ENCODE measurements around the gene SHROOM3. TPM values are rescaled to one million over a fixed set of nuclear protein-coding genes. Genes with fewer than 3 reads are reported as not detected.

SHROOM3 gene
- total and polyA plus RNA-seq, 2 of the 13 experiments (the other 11 are each of a cell fraction or from before 2014, with no cell fraction given) = 0.01 TPM; not detected in 1

- Histone ChIP-seq H3K27me3 (ENCODE audit: control insufficient read depth in 1 of 2, insufficient read depth in 2 of 2, low read length in 2 of 2) (no peaks in the 10 kb centered on the region), H3K36me3 (replicated peaks in 1 of 2; ENCODE audit: control insufficient read depth in 1 of 2, insufficient read depth in 2 of 2, low read length in 2 of 2) (no peaks in the 10 kb centered on the region), H3K9ac (ENCODE audit: insufficient read depth, low read depth, low read length) (no peak overlapping the region), H3K79me2 (ENCODE audit: insufficient read depth, low read length) (no peaks in the 10 kb centered on the region), H3K9me3 (ENCODE audit: low read length) (no peaks in the 10 kb centered on the region), H3K4me2 (ENCODE audit: low read depth, low read length) (no peak overlapping the region), H2AFZ (ENCODE audit: low read length) (no peak overlapping the region), H3K4me1 (ENCODE audit: insufficient read depth, low read length) (peaks cover 13% of the 10 kb centered on the region), H4K20me1 (ENCODE audit: insufficient read depth, low read length) (no peaks in the 10 kb centered on the region), H3K27ac (ENCODE audit: extremely low read length, insufficient read depth, low read length) (no peak overlapping the region), H3K4me3 (replicated peaks in 1 of 3; ENCODE audit: insufficient read depth in 1 of 3, low read depth in 2 of 3, low read length in 3 of 3) (no peak overlapping the region)
- WGBS (ENCODE audit: low lambda C conversion rate) = 3% methylated on average over 1 of the region's 1 CpG
- in situ Hi-C loops (cut with HindIII; ENCODE audit: extremely low pct_ligation_motif_present, low pct_unique_long_range_greater_than_20kb) (no loop called here), intact Hi-C loops (cut with micrococcal nuclease; ENCODE audit: unreplicated experiment) (no loop called here)
- ATAC-seq (no peak), FAIRE-seq (no peak), DNase-seq (ENCODE audit: low spot score) (no peak)
- BruUV-seq (replicated peaks) = no TSS peak
- ChIA-PET CTCF (ENCODE audit: low intra/inter-chr PET ratio, low total read pairs) (interaction anchor here (1.3 kb wide), 1 partner anchor 72 kb away, joined by 4 read pairs; no protein-coding TSS in a partner anchor), POLR2A (no interaction called here)
- TF ChIP-seq SP1 (IDR thresholded peaks at IDR 0.05) (no peak), SP1 (CRISPR knock-in tag; IDR thresholded peaks at IDR 0.05) (no peak), RBAK (CRISPR knock-in tag; IDR thresholded peaks at IDR 0.05) (no peak), ZNF781 (CRISPR knock-in tag; IDR thresholded peaks at IDR 0.05; ENCODE audit: borderline replicate concordance, not compliant biosample characterization) (no peak), RBM39 (IDR thresholded peaks at IDR 0.05; ENCODE audit: low read depth, low read length, poor library complexity, severe bottlenecking) (no peak), SRSF4 (IDR thresholded peaks at IDR 0.05; ENCODE audit: low read depth, low read length, poor library complexity, severe bottlenecking) (no peak), TCF7 (IDR thresholded peaks at IDR 0.05; ENCODE audit: low read depth) (no peak), KAT2B (IDR thresholded peaks at IDR 0.05; ENCODE audit: borderline replicate concordance, low read depth, low read length) (no peak)
- TF ChIP-seq, protein P1, sequence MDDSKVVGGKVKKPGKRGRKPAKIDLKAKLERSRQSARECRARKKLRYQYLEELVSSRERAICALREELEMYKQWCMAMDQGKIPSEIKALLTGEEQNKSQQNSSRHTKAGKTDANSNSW (CRISPR knock-in tag; IDR thresholded peaks at IDR 0.05; ENCODE audit: borderline replicate concordance) = no peak
- TF ChIP-seq, protein P2, sequence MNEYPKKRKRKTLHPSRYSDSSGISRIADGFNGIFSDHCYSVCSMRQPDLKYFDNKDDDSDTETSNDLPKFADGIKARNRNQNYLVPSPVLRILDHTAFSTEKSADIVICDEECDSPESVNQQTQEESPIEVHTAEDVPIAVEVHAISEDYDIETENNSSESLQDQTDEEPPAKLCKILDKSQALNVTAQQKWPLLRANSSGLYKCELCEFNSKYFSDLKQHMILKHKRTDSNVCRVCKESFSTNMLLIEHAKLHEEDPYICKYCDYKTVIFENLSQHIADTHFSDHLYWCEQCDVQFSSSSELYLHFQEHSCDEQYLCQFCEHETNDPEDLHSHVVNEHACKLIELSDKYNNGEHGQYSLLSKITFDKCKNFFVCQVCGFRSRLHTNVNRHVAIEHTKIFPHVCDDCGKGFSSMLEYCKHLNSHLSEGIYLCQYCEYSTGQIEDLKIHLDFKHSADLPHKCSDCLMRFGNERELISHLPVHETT (CRISPR knock-in tag; conservative IDR thresholded peaks at IDR 0.05) = no peak
- TF ChIP-seq, protein P3, sequence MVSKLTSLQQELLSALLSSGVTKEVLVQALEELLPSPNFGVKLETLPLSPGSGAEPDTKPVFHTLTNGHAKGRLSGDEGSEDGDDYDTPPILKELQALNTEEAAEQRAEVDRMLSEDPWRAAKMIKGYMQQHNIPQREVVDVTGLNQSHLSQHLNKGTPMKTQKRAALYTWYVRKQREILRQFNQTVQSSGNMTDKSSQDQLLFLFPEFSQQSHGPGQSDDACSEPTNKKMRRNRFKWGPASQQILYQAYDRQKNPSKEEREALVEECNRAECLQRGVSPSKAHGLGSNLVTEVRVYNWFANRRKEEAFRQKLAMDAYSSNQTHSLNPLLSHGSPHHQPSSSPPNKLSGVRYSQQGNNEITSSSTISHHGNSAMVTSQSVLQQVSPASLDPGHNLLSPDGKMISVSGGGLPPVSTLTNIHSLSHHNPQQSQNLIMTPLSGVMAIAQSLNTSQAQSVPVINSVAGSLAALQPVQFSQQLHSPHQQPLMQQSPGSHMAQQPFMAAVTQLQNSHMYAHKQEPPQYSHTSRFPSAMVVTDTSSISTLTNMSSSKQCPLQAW (CRISPR knock-in tag; IDR thresholded peaks at IDR 0.05) = no peak
- TF ChIP-seq, protein P4, sequence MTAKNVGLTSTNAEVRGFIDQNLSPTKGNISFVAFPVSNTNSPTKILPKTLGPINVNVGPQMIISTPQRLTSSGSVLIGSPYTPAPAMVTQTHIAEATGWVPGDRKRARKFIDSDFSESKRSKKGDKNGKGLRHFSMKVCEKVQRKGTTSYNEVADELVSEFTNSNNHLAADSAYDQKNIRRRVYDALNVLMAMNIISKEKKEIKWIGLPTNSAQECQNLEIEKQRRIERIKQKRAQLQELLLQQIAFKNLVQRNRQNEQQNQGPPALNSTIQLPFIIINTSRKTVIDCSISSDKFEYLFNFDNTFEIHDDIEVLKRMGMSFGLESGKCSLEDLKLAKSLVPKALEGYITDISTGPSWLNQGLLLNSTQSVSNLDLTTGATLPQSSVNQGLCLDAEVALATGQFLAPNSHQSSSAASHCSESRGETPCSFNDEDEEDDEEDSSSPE (CRISPR knock-in tag; IDR thresholded peaks at IDR 0.05) = no peak
Measured at GRCh38 chr4:76502886-76503285, 67.9 kb downstream of the SHROOM3 start.

Data from HepG2 (cell line).